ENCODE results near the gene MINPP1. TPM values are rescaled to one million over a fixed set of nuclear protein-coding genes. Genes with fewer than 3 reads are reported as not detected.

Gene MINPP1
- total and polyA plus RNA-seq, 4 donors, result 19.1 to 111 (median 24.6) TPM

GRCh38 chr10:87551326-87551725 lies 46.6 kb downstream of the MINPP1 start (continued):
- no peak for TF ChIP-seq ZBTB33 (IDR thresholded peaks at IDR 0.05)
- TF ChIP-seq SP1 (IDR thresholded peaks at IDR 0.05), result no peak

GRCh38 chr10:87552248-87552929 lies 47.7 kb downstream of the MINPP1 start:
- Histone ChIP-seq H3K9me3 (ENCODE audit: control insufficient read depth in 4 of 4, low read length in 3 of 4) (no peaks in the 10 kb centered on the region), H3K27me3 (ENCODE audit: control insufficient read depth in 4 of 4, insufficient read depth in 4 of 4, low read length in 3 of 4) (no peaks in the 10 kb centered on the region), H3K27ac (ENCODE audit: low read depth in 1 of 2, low read length in 2 of 2) (no peak overlapping the region), H3K4me1 (ENCODE audit: control insufficient read depth in 4 of 4, insufficient read depth in 4 of 4, low read length in 3 of 4) (peaks cover 5 to 22% (median 13%) of the 10 kb centered on the region in 4 donors), H3K36me3 (ENCODE audit: control insufficient read depth in 4 of 4, insufficient read depth in 3 of 4, low read depth in 1 of 4, low read length in 3 of 4) (peaks cover 0 to 9% (median 7%) of the 10 kb centered on the region in 4 donors), H3K4me3 (ENCODE audit: low read depth in 1 of 3, low read length in 3 of 3) (no peak overlapping the region), H3K9ac (ENCODE audit: low read depth in 1 of 2, low read length in 2 of 2) (no peak overlapping the region)
- DNase-seq (ENCODE audit: low spot score), result no peak
- TF ChIP-seq CTCF (IDR thresholded peaks at IDR 0.05; ENCODE audit: low read depth, low read length, missing input control) (no peak), ATF3 (IDR thresholded peaks at IDR 0.05) (no peak), HNF4A (conservative IDR thresholded peaks at IDR 0.05) (no peak), EGR1 (IDR thresholded peaks at IDR 0.05; ENCODE audit: low read depth in 2 of 2) (no peak), RAD21 (IDR thresholded peaks at IDR 0.05) (no peak), MAX (IDR thresholded peaks at IDR 0.05) (no peak)
- WGBS, result 87% methylated on average over 2 of the region's 2 CpGs

- Histone ChIP-seq H3K9ac (ENCODE audit: low read depth in 1 of 2, low read length in 2 of 2) (no peak overlapping the region), H3K4me3 (ENCODE audit: low read depth in 1 of 3, low read length in 3 of 3) (no peak overlapping the region), H3K27me3 (ENCODE audit: control insufficient read depth in 4 of 4, insufficient read depth in 4 of 4, low read length in 3 of 4) (no peaks in the 10 kb centered on the region), H3K4me1 (ENCODE audit: control insufficient read depth in 4 of 4, insufficient read depth in 4 of 4, low read length in 3 of 4) (peaks cover 3 to 36% (median 15%) of the 10 kb centered on the region in 4 donors), H3K27ac (ENCODE audit: low read depth in 1 of 2, low read length in 2 of 2) (peak overlapping the region; percentile 28 to 55), H3K9me3 (ENCODE audit: control insufficient read depth in 4 of 4, low read length in 3 of 4) (peaks cover 0 to 2% (median 0%) of the 10 kb centered on the region in 4 donors), H3K36me3 (ENCODE audit: control insufficient read depth in 4 of 4, insufficient read depth in 3 of 4, low read depth in 1 of 4, low read length in 3 of 4) (peaks cover 0 to 6% (median 4%) of the 10 kb centered on the region in 4 donors)
- DNase-seq (ENCODE audit: low spot score), result no peak
- 36% methylated on average over 3 of the region's 3 CpGs for WGBS
- TF ChIP-seq RXRA (IDR thresholded peaks at IDR 0.05) (peak in 1 of 2 donors; percentile 40), HNF4A (conservative IDR thresholded peaks at IDR 0.05) (peak; percentile 41 to 58), RAD21 (IDR thresholded peaks at IDR 0.05) (peak; percentile 20 to 40), GABPA (IDR thresholded peaks at IDR 0.05 in 1 of 2, conservative IDR thresholded peaks at IDR 0.05 in 1 of 2) (no peak), FOXA1 (IDR thresholded peaks at IDR 0.05) (peak; percentile 51), JUND (IDR thresholded peaks at IDR 0.05) (peak in 1 of 2 donors; percentile 7), YY1 (IDR thresholded peaks at IDR 0.05) (peak; percentile 72), SP1 (IDR thresholded peaks at IDR 0.05) (no peak), FOXA2 (IDR thresholded peaks at IDR 0.05) (peak; percentile 50), ZBTB33 (IDR thresholded peaks at IDR 0.05) (peak; percentile 29)
Observed at GRCh38 chr10:87557409-87557808, 52.7 kb downstream of the MINPP1 start.

Measured in liver (tissue), 9 donors.